ENCODE measurements around the gene LPIN1.

Gene LPIN1

GRCh38 chr2:11701206-11701605 is 45.2 kb upstream of the LPIN1 start:
- no peak for TF ChIP-seq CTCF (IDR thresholded peaks at IDR 0.05; ENCODE audit: borderline replicate concordance, control extremely low read depth, extremely low read depth, insufficient read depth, missing control alignments)
- no peak for DNase-seq (ENCODE audit: low spot score)
- in situ Hi-C loops (cut with MboI; ENCODE audit: low sequenced_read_pairs, unreplicated experiment), result no loop called here

- no peak for DNase-seq (ENCODE audit: low spot score)
- no peak for TF ChIP-seq CTCF (IDR thresholded peaks at IDR 0.05; ENCODE audit: borderline replicate concordance, control extremely low read depth, extremely low read depth, insufficient read depth, missing control alignments)
These were observed 44.6 kb upstream of the LPIN1 start for GRCh38 chr2:11701751-11702301.

GRCh38 chr2:11702946-11703345 is 43.5 kb upstream of the LPIN1 start:
- in situ Hi-C loops (cut with MboI; ENCODE audit: low sequenced_read_pairs, unreplicated experiment), result no loop called here
- no peak for TF ChIP-seq CTCF (IDR thresholded peaks at IDR 0.05; ENCODE audit: borderline replicate concordance, control extremely low read depth, extremely low read depth, insufficient read depth, missing control alignments)
- no peak for DNase-seq (ENCODE audit: low spot score)

More at GRCh38 chr2:11701751-11702301, 44.6 kb upstream of the LPIN1 start:
- in situ Hi-C loops (cut with MboI; ENCODE audit: low sequenced_read_pairs, unreplicated experiment), result no loop called here

GRCh38 chr2:11703700-11704099 is 42.7 kb upstream of the LPIN1 start:
- DNase-seq (ENCODE audit: low spot score), result no peak

GRCh38 chr2:11705063-11705462 is 41.4 kb upstream of the LPIN1 start:
- no peak for TF ChIP-seq CTCF (IDR thresholded peaks at IDR 0.05; ENCODE audit: borderline replicate concordance, control extremely low read depth, extremely low read depth, insufficient read depth, missing control alignments)
- no peak for DNase-seq (ENCODE audit: low spot score)
- in situ Hi-C loops (cut with MboI; ENCODE audit: low sequenced_read_pairs, unreplicated experiment), result no loop called here

More at GRCh38 chr2:11703700-11704099, 42.7 kb upstream of the LPIN1 start:
- TF ChIP-seq CTCF (IDR thresholded peaks at IDR 0.05; ENCODE audit: borderline replicate concordance, control extremely low read depth, extremely low read depth, insufficient read depth, missing control alignments), result no peak
- in situ Hi-C loops (cut with MboI; ENCODE audit: low sequenced_read_pairs, unreplicated experiment), result no loop called here

- TF ChIP-seq CTCF (IDR thresholded peaks at IDR 0.05; ENCODE audit: borderline replicate concordance, control extremely low read depth, extremely low read depth, insufficient read depth, missing control alignments), result no peak
- in situ Hi-C loops (cut with MboI; ENCODE audit: low sequenced_read_pairs, unreplicated experiment), result no loop called here
- no peak for DNase-seq (ENCODE audit: low spot score)
These were observed 40.7 kb upstream of the LPIN1 start for GRCh38 chr2:11705711-11706110.
